Daoy (cell line): ENCODE measurements around the gene SPG11. TPM values are rescaled to one million over a fixed set of nuclear protein-coding genes. Genes with fewer than 3 reads are reported as not detected.
"Not testable (repeated sequence)": the region's sequence is repeated elsewhere in the genome, so short reads cannot be mapped to it uniquely, and the experiment has no call there.

ENCODE experiments used
- DNase-seq: peaks from one replicate; pipeline ENCODE4 v3.0.0-alpha.2; 2015; ENCODE audit warnings: low read depth
- total RNA-seq: library from RNA; depleted of rRNA; stranded (reverse); fragments of >200 nt; shearing (Covaris generic); gene quantifications from 2 replicates; pipeline ENCODE4 v1.2.3, GENCODE V29; 2014; rRNA removed

SPG11 gene, protein sequence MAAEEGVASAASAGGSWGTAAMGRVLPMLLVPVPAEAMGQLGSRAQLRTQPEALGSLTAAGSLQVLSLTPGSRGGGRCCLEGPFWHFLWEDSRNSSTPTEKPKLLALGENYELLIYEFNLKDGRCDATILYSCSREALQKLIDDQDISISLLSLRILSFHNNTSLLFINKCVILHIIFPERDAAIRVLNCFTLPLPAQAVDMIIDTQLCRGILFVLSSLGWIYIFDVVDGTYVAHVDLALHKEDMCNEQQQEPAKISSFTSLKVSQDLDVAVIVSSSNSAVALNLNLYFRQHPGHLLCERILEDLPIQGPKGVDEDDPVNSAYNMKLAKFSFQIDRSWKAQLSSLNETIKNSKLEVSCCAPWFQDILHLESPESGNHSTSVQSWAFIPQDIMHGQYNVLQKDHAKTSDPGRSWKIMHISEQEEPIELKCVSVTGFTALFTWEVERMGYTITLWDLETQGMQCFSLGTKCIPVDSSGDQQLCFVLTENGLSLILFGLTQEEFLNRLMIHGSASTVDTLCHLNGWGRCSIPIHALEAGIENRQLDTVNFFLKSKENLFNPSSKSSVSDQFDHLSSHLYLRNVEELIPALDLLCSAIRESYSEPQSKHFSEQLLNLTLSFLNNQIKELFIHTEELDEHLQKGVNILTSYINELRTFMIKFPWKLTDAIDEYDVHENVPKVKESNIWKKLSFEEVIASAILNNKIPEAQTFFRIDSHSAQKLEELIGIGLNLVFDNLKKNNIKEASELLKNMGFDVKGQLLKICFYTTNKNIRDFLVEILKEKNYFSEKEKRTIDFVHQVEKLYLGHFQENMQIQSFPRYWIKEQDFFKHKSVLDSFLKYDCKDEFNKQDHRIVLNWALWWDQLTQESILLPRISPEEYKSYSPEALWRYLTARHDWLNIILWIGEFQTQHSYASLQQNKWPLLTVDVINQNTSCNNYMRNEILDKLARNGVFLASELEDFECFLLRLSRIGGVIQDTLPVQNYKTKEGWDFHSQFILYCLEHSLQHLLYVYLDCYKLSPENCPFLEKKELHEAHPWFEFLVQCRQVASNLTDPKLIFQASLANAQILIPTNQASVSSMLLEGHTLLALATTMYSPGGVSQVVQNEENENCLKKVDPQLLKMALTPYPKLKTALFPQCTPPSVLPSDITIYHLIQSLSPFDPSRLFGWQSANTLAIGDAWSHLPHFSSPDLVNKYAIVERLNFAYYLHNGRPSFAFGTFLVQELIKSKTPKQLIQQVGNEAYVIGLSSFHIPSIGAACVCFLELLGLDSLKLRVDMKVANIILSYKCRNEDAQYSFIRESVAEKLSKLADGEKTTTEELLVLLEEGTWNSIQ (N-terminal part only)
- total RNA-seq, result 32.6 and 37.2 TPM in 2 replicates

DNA sequence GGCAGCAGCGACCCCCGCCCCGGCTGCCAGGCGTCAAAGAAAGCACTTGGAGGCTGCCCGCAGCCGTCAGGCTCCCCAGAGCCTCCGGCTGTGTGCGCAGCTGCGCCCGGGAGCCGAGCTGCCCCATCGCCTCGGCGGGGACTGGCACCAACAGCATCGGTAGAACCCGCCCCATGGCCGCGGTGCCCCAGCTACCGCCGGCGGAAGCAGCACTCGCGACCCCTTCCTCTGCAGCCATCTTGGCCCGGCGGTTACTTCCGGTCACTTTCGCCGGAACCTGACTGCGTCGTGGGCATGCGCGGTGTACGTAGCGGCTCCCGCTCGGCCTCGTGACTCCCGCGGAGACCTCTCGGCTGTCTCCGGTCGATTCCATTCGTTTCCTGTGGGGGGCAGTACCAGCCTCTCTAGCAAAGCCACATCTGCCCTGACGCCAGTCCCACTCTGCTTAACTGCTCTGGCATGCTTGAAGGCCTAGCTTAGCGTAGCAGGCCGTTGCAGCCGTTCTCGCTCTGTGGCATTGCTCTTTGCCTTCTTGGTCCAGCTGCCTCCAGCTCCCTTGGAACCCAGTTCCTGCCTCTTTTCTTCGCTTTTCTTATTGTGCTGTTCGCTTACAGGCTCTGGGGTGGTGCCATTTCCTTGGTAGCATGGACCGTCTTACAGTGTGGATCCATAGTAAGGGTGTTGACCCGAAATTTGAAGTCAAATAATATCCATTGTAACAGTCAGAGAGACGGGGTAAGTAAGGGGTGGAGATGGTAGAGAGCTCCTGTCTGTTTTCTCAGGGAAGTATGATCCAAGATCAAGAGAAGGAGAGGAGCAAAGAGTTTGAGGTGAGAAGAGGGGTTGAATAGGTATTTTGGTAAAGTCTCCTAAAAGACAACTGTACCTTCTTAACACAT lies at the start of gene SPG11:
Gene SPG11 (minus strand): TSS at position 253 of the 899 bp plus-strand sequence. CDS start 15 bp downstream, at position 238.
- DNase-seq, result peak; percentile 97

DNA sequence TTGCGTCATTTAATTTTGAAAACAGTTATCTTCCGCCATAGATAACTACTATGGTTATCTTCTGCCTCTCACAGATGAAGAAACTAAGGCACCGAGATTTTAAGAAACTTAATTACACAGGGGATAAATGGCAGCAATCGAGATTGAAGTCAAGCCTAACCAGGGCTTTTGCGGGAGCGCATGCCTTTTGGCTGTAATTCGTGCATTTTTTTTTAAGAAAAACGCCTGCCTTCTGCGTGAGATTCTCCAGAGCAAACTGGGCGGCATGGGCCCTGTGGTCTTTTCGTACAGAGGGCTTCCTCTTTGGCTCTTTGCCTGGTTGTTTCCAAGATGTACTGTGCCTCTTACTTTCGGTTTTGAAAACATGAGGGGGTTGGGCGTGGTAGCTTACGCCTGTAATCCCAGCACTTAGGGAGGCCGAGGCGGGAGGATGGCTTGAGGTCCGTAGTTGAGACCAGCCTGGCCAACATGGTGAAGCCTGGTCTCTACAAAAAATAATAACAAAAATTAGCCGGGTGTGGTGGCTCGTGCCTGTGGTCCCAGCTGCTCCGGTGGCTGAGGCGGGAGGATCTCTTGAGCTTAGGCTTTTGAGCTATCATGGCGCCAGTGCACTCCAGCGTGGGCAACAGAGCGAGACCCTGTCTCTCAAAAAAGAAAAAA lies 49.0 kb upstream of the SPG11 start:
- peak; percentile 89 for DNase-seq

DNA sequence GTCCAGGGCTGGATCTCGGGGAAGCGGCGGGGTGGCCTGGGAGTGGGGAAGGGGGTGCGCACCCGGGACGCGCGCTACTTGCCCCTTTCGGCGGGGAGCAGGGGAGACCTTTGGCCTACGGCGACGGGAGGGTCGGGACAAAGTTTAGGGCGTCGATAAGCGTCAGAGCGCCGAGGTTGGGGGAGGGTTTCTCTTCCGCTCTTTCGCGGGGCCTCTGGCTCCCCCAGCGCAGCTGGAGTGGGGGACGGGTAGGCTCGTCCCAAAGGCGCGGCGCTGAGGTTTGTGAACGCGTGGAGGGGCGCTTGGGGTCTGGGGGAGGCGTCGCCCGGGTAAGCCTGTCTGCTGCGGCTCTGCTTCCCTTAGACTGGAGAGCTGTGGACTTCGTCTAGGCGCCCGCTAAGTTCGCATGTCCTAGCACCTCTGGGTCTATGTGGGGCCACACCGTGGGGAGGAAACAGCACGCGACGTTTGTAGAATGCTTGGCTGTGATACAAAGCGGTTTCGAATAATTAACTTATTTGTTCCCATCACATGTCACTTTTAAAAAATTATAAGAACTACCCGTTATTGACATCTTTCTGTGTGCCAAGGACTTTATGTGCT lies 48.4 kb upstream of the SPG11 start:
- DNase-seq, result peak; percentile 36

DNA sequence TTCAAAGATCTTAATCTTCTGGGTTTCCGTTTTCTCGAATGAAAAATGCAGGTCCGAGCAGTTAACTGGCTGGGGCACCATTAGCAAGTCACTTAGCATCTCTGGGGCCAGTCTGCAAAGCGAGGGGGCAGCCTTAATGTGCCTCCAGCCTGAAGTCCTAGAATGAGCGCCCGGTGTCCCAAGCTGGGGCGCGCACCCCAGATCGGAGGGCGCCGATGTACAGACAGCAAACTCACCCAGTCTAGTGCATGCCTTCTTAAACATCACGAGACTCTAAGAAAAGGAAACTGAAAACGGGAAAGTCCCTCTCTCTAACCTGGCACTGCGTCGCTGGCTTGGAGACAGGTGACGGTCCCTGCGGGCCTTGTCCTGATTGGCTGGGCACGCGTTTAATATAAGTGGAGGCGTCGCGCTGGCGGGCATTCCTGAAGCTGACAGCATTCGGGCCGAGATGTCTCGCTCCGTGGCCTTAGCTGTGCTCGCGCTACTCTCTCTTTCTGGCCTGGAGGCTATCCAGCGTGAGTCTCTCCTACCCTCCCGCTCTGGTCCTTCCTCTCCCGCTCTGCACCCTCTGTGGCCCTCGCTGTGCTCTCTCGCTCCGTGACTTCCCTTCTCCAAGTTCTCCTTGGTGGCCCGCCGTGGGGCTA lies 47.8 kb upstream of the SPG11 start, which contains the start of the genes B2M and PATL2:
Gene B2M (plus strand): TSS at position 422 of the 647 bp plus-strand sequence. CDS start 30 bp downstream, at position 452.
Gene PATL2 (minus strand): TSS at position 228 of the 647 bp plus-strand sequence. CDS start 34,833 bp downstream, outside the sequence.
- DNase-seq, result peak; percentile 96

DNA sequence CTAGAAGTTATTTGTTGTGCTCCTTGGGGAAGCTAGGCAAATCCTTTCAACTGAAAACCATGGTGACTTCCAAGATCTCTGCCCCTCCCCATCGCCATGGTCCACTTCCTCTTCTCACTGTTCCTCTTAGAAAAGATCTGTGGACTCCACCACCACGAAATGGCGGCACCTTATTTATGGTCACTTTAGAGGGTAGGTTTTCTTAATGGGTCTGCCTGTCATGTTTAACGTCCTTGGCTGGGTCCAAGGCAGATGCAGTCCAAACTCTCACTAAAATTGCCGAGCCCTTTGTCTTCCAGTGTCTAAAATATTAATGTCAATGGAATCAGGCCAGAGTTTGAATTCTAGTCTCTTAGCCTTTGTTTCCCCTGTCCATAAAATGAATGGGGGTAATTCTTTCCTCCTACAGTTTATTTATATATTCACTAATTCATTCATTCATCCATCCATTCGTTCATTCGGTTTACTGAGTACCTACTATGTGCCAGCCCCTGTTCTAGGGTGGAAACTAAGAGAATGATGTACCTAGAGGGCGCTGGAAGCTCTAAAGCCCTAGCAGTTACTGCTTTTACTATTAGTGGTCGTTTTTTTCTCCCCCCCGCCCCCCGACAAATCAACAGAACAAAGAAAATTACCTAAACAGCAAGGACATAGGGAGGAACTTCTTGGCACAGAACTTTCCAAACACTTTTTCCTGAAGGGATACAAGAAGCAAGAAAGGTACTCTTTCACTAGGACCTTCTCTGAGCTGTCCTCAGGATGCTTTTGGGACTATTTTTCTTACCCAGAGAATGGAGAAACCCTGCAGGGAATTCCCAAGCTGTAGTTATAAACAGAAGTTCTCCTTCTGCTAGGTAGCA lies 47.0 kb upstream of the SPG11 start:
- no peak for DNase-seq

DNA sequence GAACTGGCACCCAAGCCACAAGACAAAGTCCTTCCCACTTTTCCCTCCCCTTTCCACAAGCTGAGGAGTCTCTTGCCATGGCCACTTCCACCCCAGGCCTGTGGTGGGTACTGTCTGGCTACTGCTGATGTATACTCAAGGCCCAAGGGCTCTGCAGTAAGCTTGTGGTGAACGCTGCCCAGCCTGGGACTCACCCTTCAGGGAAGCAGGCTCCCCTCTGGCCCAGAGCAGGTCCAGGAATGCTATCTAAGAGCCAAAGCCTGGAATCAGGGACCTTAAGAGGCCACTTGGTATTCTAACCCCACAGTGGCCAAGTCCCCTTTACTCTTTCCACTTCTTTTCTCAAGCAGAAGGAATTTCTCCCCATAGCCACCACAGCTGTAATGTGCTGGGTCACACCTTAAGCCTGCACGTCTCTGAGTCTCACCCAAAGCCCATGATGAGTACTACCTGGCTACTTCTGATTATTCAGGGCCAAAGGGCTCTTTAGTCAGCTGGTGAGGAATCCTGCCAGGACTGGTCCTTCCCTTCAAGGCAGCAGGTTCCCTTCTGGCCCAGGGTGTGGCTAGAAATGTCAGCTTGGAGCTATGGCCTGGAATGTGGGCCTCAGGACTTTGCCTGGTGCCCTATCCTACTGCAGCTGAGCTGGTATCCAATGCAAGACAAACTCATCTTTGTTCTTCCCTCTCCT lies 43.6 kb upstream of the SPG11 start:
- no peak for DNase-seq

DNA sequence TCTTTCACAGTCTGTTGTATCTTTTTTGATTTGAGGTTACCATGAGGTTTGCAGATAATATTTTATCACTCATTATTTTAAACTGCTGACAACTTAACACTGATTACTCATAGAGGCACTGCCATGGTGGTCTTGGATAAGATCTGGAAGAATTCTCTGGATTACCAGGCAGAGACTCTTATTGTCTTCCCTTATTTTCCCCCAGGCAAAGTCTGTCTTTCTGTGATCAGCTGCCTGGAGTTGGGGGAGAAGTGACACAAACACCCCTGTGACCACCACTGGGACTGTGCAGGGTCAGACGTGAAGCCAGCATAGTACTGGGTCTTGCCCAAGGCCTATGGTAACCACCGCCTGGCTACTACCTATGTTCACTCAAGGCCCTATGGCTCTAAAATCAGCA lies 42.9 kb upstream of the SPG11 start:
- no peak for DNase-seq

DNA sequence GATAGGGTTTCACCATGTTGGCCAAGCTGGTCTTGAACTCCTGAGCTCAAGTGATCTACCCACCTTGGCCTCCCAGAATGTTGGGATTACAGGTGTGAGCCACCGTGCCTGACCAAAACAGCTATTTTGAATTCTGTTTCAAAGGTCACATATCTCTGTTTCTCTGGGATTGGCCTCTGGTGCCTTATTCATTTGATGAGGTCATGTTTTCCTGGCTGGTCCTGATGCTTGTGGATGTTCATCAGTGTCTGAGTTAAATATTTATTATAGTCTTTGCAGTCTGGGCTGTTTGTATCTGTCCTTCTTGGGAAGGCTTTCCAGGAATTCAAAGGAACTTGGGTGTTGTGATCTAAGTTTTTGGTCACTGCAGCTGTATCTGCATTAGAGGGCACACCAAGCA lies 42.5 kb upstream of the SPG11 start:
- DNase-seq, result no peak

DNA sequence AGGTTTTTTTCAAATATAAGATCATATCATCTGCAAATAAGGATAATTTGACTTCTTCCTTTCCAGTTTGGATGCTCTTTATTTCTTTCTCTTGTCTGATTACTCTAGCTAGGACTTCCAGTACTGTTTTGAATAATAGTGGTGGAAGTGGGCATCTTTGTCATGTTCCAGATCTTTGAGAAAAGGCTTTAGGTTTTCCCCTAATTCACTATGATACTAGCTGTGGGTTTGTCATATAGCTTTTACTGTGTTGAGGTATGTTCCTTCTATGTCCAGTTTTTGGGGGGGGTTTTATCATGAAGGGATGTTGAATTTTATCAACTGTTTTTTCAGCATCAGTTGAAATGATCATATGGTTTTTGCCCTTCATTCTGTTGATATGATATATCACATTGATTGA lies 37.2 kb upstream of the SPG11 start:
- DNase-seq, result not testable (repeated sequence)

DNA sequence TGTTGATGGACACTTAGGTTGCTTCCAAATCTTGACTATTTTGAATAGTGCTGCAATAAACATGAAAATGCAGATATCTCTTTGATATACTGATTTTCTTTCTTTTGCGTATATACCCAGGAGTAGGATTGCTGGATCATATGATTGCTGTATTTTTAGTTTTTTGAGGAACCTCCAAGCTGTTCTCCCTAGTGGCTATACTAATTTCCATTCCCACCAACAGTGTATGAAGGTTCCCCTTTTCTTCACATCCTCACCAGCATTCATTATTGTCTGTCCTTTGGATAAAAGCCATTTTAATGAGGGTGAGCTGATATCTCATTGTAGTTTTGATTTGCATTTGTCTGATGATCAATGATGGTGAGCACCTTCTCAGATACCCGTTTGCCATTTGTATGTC lies 35.2 kb upstream of the SPG11 start:
- DNase-seq, result no peak

DNA sequence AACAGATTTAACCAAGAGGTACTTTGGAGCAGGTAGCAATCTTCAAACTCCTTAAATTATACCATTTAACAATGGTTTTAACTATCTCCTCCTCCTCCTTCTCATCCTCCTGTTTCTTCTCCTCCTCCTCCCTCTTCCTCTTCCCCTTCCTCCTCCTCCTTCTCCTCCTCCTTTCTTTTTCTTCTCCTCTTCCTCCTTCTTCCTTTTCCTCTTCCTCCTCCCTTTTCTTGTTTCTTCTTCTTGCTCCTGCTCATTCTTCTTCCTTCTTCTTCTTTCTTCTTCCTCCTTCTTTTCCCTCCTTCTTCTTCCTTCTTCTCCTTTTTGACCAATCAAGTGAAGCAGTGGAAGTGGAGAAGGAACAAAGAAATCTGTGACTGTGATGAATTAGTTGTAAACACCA lies 33.6 kb upstream of the SPG11 start:
- DNase-seq, result no peak

DNA sequence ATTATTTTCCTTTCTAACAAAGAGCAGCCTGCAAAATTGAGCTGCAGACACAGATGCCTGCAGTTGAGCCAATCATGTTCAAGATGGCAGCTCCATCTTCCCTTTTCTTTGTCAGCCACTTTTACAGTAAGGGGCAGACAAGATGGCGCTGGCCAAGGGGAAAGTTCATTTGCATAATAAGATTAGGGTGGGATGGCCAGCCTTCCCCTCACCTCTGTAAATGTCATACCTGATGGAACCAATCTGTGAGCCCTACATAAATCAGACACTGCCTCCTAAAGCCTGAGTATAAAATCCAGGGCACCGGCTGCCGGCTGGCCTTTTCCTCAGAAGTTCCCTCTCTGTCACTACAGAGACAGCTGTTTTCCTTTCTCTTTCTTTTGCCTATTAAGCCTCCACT lies 31.8 kb upstream of the SPG11 start:
- DNase-seq, result no peak

DNA sequence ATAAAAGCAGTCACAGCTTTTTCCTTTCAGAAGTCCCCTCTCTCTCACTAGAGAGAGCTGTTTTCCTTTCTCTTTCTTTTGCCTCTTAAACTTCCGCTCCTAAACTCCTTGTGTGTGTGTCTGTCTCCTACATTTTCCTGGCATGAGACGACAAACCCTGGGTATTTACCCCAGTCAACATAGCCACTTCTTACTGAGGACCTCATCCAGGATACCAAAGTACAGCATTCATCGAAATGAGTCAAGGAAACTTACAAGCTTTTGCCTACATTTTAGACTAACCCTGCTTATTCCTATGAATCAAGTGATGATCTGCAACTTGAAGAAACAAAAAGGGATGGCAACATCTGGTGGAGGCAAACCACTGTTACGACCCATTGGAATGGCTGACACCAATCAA lies 31.0 kb upstream of the SPG11 start:
- DNase-seq, result no peak

DNA sequence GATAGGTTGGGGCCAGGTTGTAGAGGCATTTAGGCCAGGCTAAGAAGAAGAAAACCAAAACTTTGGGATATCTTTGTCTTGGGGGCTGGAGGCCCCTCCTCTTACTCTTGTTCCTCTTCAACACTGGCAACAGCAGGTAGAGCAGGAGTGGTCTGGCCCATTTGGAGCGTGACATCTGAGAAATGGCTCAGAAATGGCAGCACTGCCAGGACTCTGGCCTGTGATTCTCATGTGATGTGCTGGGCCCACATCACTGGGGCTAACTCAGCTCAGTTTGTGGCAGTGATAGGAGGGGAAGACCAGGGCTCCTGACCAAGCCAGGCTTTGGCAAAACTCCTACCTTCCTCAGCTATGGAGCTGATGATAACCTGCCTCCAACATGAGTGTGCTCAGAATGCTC lies 29.2 kb upstream of the SPG11 start:
- DNase-seq, result no peak

DNA sequence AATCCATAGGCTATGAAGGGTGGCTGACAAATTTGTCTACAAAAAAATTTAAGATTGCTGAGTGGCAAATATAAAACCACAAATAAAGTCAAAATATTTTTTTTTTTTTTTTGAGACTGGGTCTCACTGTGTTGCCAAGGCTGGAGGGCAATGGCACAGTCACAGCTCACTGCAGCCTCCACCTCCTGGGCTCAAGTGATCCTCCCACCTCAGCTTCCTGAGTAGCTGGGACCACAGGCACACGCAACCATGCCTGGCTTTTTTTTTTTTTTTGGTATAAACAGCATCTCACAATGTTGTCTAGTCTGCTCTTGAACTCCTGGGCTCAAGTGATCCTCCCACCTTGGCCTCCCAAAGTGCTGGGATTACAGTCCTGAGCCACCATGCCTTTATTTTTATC lies 26.8 kb upstream of the SPG11 start:
- not testable (repeated sequence) for DNase-seq

DNA sequence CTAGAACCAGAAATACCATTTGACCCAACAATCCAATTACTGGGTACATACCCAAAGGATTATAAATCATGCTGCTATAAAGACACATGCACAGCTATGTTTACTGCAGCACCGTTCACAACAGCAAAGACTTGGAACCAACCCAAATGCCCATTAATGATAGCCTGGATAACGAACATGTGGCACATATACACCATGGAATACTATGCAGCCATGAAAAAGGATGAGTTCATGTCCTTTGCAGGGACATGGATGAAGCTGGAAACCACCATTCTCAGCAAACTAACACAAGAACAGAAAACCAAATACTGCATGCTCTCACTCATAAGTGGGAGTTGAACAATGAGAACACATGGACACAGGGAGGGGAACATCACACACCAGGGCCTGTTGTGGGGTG lies 25.9 kb upstream of the SPG11 start:
- not testable (repeated sequence) for DNase-seq
